HL-60 (cell line): ENCODE measurements around the gene PDS5B.

Source experiments
- CTCF ChIP-seq: IDR thresholded peaks from one replicate; pipeline ENCODE4 v1.5.1; 2011; ENCODE audit warnings: low read length, control low read depth, inconsistent platforms; ENCODE audit not compliant: insufficient read depth
- POLR2AphosphoS5 ChIP-seq: IDR thresholded peaks from 2 replicates; pipeline ENCODE4 v1.6.1; 2012; ENCODE audit warnings: low read depth
- REST ChIP-seq: IDR thresholded peaks from 2 replicates; pipeline ENCODE4 v1.6.1; 2012; ENCODE audit warnings: low read depth; ENCODE audit not compliant: insufficient replicate concordance

DNA sequence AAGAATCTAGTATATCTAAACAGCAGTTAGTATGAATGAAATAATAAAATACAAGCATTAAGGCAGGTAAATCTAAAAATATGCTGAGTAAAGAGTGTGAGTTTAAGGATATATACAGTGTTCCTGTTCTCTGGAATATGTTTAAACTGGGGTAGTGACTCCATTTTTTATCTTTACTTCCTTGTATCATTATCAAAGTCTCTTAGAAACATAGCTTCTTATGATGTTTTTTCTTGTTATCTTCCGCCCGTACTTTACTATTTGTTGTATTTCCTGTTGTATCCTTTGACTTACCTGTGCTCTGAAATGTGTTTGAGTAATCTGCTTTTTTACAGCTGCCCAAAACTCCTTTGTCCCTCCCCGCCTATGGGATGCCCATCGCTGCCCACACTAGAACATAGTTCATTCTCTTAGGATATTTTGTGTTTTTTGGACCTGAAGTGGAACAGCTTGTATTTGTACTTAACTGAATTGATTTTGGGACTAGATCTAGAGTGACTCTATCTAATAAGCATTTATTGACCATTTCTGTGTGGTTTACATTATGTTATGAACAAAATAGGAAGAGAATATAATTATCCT, 80.8 kb downstream of the PDS5B start:
- TF ChIP-seq CTCF (no peak), POLR2AphosphoS5 (no peak), REST (no peak)
